ENCODE results near the gene PUDP.

DNA sequence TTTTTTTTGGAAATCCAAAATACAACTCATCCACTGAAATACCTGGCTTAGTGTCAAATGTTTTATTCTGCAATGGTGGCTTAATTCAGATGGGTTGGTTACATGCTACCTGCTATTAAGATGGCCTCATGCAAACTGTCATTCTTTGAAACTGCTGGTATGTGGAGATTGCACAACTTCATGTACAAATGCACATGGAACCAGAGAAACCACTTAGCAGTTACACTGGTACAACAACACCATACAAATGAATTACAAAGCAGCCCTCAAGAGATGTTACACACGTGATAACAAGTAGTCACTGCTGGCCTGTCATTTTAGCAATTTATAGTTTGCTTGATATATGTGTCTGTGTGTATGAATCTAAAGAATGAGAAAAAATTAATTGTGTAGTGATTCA, 85.0 kb downstream of the PUDP start:
- TF ChIP-seq EZH2phosphoT487 (IDR thresholded peaks at IDR 0.05; ENCODE audit: insufficient read depth, low read depth): no peak
- TF ChIP-seq EZH2 (IDR thresholded peaks at IDR 0.05; ENCODE audit: insufficient read depth, poor library complexity, severe bottlenecking): no peak
